ENCODE results near the gene MATR3.

The MATR3 gene

GRCh38 chr5:139374909-139375308 lies 81.4 kb downstream of the MATR3 start:
- Histone ChIP-seq H3K9me3 (ENCODE audit: insufficient read depth, low read length) (no peaks in the 10 kb centered on the region), H3K4me1 (ENCODE audit: insufficient read depth, insufficient read length) (peaks cover 2% of the 10 kb centered on the region), H3K9ac (ENCODE audit: insufficient read length, low read depth) (no peak overlapping the region), H3K27me3 (ENCODE audit: insufficient read depth, insufficient read length) (no peaks in the 10 kb centered on the region), H3K36me3 (ENCODE audit: insufficient read depth, insufficient read length, low read length) (peaks cover 24% of the 10 kb centered on the region), H3K4me3 (ENCODE audit: insufficient read length, low read depth) (no peak overlapping the region)
- TF ChIP-seq ZNF274 (IDR thresholded peaks at IDR 0.05; ENCODE audit: low read depth, low read length), result no peak
- no peak for DNase-seq (ENCODE audit: low read depth, low spot score)

GRCh38 chr5:139376364-139376763 lies 82.8 kb downstream of the MATR3 start:
- no peak for DNase-seq (ENCODE audit: low read depth, low spot score)
- Histone ChIP-seq H3K36me3 (ENCODE audit: insufficient read depth, insufficient read length, low read length) (peaks cover 20% of the 10 kb centered on the region), H3K4me3 (ENCODE audit: insufficient read length, low read depth) (no peak overlapping the region), H3K9me3 (ENCODE audit: insufficient read depth, low read length) (no peaks in the 10 kb centered on the region), H3K4me1 (ENCODE audit: insufficient read depth, insufficient read length) (peaks cover 2% of the 10 kb centered on the region), H3K27me3 (ENCODE audit: insufficient read depth, insufficient read length) (no peaks in the 10 kb centered on the region), H3K9ac (ENCODE audit: insufficient read length, low read depth) (no peak overlapping the region)
- TF ChIP-seq ZNF274 (IDR thresholded peaks at IDR 0.05; ENCODE audit: low read depth, low read length) (no peak), SUZ12 (IDR thresholded peaks at IDR 0.05; ENCODE audit: extremely low read depth, insufficient read depth, insufficient read length) (no peak), YY1 (IDR thresholded peaks at IDR 0.05; ENCODE audit: insufficient read depth, insufficient read length) (no peak)

GRCh38 chr5:139377226-139377625 lies 83.7 kb downstream of the MATR3 start:
- TF ChIP-seq SUZ12 (IDR thresholded peaks at IDR 0.05; ENCODE audit: extremely low read depth, insufficient read depth, insufficient read length), result no peak
- no peak for TF ChIP-seq YY1 (IDR thresholded peaks at IDR 0.05; ENCODE audit: insufficient read depth, insufficient read length)
- TF ChIP-seq ZNF274 (IDR thresholded peaks at IDR 0.05; ENCODE audit: low read depth, low read length), result no peak
- H3K9me3 ChIP-seq (ENCODE audit: insufficient read depth, low read length), result no peaks in the 10 kb centered on the region
- no peak overlapping the region for H3K4me3 ChIP-seq (ENCODE audit: insufficient read length, low read depth)

GRCh38 chr5:139378101-139378825 lies 84.7 kb downstream of the MATR3 start:
- TF ChIP-seq YY1 (IDR thresholded peaks at IDR 0.05; ENCODE audit: insufficient read depth, insufficient read length), result no peak
- no peak for TF ChIP-seq ZNF274 (IDR thresholded peaks at IDR 0.05; ENCODE audit: low read depth, low read length)
- TF ChIP-seq SUZ12 (IDR thresholded peaks at IDR 0.05; ENCODE audit: extremely low read depth, insufficient read depth, insufficient read length), result no peak
- Histone ChIP-seq H3K9ac (ENCODE audit: insufficient read length, low read depth) (no peak overlapping the region), H3K4me1 (ENCODE audit: insufficient read depth, insufficient read length) (peaks cover 9% of the 10 kb centered on the region), H3K9me3 (ENCODE audit: insufficient read depth, low read length) (no peaks in the 10 kb centered on the region), H3K27me3 (ENCODE audit: insufficient read depth, insufficient read length) (no peaks in the 10 kb centered on the region), H3K36me3 (ENCODE audit: insufficient read depth, insufficient read length, low read length) (peaks cover 10% of the 10 kb centered on the region), H3K4me3 (ENCODE audit: insufficient read length, low read depth) (no peak overlapping the region)
- DNase-seq (ENCODE audit: low read depth, low spot score), result no peak

More at GRCh38 chr5:139377226-139377625, 83.7 kb downstream of the MATR3 start:
- Histone ChIP-seq H3K27me3 (ENCODE audit: insufficient read depth, insufficient read length) (no peaks in the 10 kb centered on the region), H3K9ac (ENCODE audit: insufficient read length, low read depth) (no peak overlapping the region), H3K36me3 (ENCODE audit: insufficient read depth, insufficient read length, low read length) (peaks cover 11% of the 10 kb centered on the region), H3K4me1 (ENCODE audit: insufficient read depth, insufficient read length) (peaks cover 6% of the 10 kb centered on the region)
- DNase-seq (ENCODE audit: low read depth, low spot score), result no peak

- H3K27me3 ChIP-seq (ENCODE audit: insufficient read depth, insufficient read length), result no peaks in the 10 kb centered on the region
- no peak for TF ChIP-seq YY1 (IDR thresholded peaks at IDR 0.05; ENCODE audit: insufficient read depth, insufficient read length)
- no peak for TF ChIP-seq ZNF274 (IDR thresholded peaks at IDR 0.05; ENCODE audit: low read depth, low read length)
- TF ChIP-seq SUZ12 (IDR thresholded peaks at IDR 0.05; ENCODE audit: extremely low read depth, insufficient read depth, insufficient read length), result no peak
- no peak for DNase-seq (ENCODE audit: low read depth, low spot score)
- H3K36me3 ChIP-seq (ENCODE audit: insufficient read depth, insufficient read length, low read length), result peaks cover 6% of the 10 kb centered on the region
- H3K4me1 ChIP-seq (ENCODE audit: insufficient read depth, insufficient read length), result peaks cover 7% of the 10 kb centered on the region
- no peaks in the 10 kb centered on the region for H3K9me3 ChIP-seq (ENCODE audit: insufficient read depth, low read length)
- H3K4me3 ChIP-seq (ENCODE audit: insufficient read length, low read depth), result no peak overlapping the region
- no peak overlapping the region for H3K9ac ChIP-seq (ENCODE audit: insufficient read length, low read depth)
Measured at GRCh38 chr5:139378941-139379361, 85.4 kb downstream of the MATR3 start.

GRCh38 chr5:139379626-139380449 lies 86.3 kb downstream of the MATR3 start:
- no peaks in the 10 kb centered on the region for H3K27me3 ChIP-seq (ENCODE audit: insufficient read depth, insufficient read length)
- no peak overlapping the region for H3K9ac ChIP-seq (ENCODE audit: insufficient read length, low read depth)
- H3K9me3 ChIP-seq (ENCODE audit: insufficient read depth, low read length), result no peaks in the 10 kb centered on the region
- TF ChIP-seq YY1 (IDR thresholded peaks at IDR 0.05; ENCODE audit: insufficient read depth, insufficient read length), result no peak
- TF ChIP-seq SUZ12 (IDR thresholded peaks at IDR 0.05; ENCODE audit: extremely low read depth, insufficient read depth, insufficient read length), result no peak
- TF ChIP-seq ZNF274 (IDR thresholded peaks at IDR 0.05; ENCODE audit: low read depth, low read length), result no peak
- no peak overlapping the region for H3K4me3 ChIP-seq (ENCODE audit: insufficient read length, low read depth)
- no peak for DNase-seq (ENCODE audit: low read depth, low spot score)
- peaks cover 7% of the 10 kb centered on the region for H3K4me1 ChIP-seq (ENCODE audit: insufficient read depth, insufficient read length)
- peaks cover 5% of the 10 kb centered on the region for H3K36me3 ChIP-seq (ENCODE audit: insufficient read depth, insufficient read length, low read length)

All from NT2/D1 (cell line).